ENCODE results near the gene ESD.

Gene ESD

GRCh38 chr13:46739447-46740098 lies 57.4 kb downstream of the ESD start:
- no peak for TF ChIP-seq GATA2 (IDR thresholded peaks at IDR 0.05; ENCODE audit: low read depth, low read length)
- TF ChIP-seq GATA3 (IDR thresholded peaks at IDR 0.05; ENCODE audit: low read depth, low read length), result no peak

GRCh38 chr13:46738766-46739165 lies 58.2 kb downstream of the ESD start:
- no peak for TF ChIP-seq GATA2 (IDR thresholded peaks at IDR 0.05; ENCODE audit: low read depth, low read length)
- TF ChIP-seq GATA3 (IDR thresholded peaks at IDR 0.05; ENCODE audit: low read depth, low read length), result no peak

DNA sequence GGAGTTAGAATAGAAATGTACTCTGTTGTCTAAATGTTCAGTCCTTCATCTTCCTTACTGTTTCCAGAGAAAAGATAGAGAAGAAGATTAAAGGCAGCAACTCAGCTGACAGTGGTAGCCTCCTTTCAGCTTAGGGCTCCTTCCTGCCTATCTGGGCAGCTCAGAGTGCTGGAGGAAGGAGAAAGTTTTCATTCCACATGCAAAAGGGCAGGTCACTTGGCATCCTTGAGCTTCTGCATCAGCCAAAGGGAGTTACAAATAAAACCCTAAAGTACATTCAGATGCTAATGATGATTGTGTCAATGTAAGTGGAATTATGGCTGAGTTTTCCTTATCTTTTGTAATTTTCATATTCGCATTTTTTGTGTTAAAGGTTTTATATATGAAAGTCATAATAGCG lies 58.9 kb downstream of the ESD start:
- TF ChIP-seq GATA3 (IDR thresholded peaks at IDR 0.05; ENCODE audit: low read depth, low read length), result no peak
- no peak for TF ChIP-seq GATA2 (IDR thresholded peaks at IDR 0.05; ENCODE audit: low read depth, low read length)

DNA sequence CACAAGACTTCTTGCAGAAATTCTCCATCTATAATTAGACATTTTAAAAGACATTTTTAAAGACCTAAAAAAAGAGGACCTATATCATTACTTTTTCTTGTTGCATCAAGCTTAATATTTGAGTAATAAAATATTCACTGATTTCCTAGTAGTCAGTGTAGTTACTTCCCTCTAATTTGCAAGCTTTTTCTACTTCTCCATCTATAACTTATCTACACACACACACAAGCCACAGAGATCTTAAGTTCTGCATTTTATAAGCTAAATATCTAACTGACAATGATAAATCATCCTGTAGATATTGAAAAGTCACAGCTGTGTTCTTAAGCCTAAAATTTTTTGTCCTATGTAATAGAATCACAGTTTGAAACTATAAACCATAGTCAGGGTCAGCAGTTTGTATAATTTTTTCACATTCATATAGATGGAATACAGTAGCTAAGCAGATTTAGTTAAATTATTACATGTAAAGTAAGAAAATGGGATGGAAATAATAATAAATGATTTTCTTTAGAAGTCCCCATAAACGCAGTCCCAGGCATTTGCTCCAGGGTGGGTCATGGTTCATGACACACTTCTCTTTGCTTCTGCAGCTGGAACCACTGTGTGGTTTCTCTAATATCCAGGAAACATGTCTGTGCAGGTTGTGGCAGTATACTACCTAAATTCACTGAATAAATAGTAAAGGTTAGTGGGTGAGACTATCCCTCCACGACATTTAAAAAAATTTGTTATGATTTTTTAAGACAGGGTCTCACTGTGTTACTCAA lies 60.2 kb downstream of the ESD start:
- TF ChIP-seq GATA2 (IDR thresholded peaks at IDR 0.05; ENCODE audit: low read depth, low read length) (no peak), GATA3 (IDR thresholded peaks at IDR 0.05; ENCODE audit: low read depth, low read length) (no peak)

- TF ChIP-seq GATA2 (IDR thresholded peaks at IDR 0.05; ENCODE audit: low read depth, low read length) (peak; percentile 54), GATA3 (IDR thresholded peaks at IDR 0.05; ENCODE audit: low read depth, low read length) (peak; percentile 72)
Observed at GRCh38 chr13:46735425-46735824, 61.5 kb downstream of the ESD start.

DNA sequence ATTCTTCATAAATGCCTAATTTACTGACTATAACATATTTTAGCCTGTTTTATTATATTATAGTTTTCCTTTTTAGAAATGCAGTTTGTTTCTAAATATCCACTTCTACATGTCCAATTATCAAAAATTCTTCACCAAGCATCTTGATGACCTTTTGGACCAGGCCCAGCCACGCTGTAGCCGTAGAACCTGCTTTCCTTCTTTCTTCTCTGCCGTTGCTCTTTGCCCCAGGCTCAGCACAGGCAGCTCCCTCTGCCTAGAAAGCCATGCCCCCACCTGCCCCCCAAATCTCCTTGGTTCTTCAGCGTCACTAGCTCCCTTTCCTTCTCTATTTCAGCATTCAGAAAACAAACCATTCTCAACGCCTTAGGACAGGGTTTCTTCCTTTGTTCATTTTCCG lies 65.4 kb downstream of the ESD start:
- TF ChIP-seq GATA3 (IDR thresholded peaks at IDR 0.05; ENCODE audit: low read depth, low read length) (no peak), GATA2 (IDR thresholded peaks at IDR 0.05; ENCODE audit: low read depth, low read length) (no peak)

DNA sequence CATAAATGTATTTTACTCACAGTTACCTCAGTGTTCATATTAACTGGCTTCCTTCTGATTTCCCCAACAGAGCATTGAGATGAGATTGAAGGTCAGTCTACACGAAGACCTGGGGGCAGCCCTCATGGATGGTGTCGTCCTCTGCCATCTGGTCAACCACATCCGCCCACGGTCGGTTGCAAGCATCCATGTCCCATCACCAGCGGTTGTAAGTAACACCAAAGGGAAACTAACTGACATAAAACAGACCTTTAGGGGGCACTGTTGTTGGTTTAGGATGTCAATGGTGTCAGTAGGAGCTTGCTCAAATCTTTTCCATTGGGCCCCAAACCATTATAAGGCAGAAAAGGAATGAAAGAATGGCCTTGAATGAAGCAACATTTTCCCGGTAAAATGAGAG lies 68.2 kb downstream of the ESD start:
- TF ChIP-seq GATA3 (IDR thresholded peaks at IDR 0.05; ENCODE audit: low read depth, low read length) (no peak), GATA2 (IDR thresholded peaks at IDR 0.05; ENCODE audit: low read depth, low read length) (no peak)

DNA sequence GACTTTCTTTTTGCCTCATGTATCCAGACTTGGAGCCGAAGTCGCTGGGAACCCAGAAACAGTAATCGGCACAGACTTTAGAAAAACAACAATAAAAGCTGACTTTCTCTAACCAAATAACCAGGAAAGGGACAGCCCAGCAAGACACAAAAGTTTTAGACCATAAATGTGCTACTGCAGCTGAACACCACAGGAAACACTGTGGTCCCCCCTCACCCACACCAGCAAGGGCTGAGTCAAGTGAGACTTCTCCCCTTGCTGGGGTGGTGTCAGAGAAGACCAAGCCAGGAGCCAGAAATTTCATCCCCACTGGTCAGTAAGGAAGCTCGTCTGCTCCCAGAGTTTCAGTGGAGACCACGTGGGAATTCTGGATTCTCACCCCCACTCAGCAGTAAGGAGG lies 70.6 kb downstream of the ESD start:
- TF ChIP-seq GATA3 (IDR thresholded peaks at IDR 0.05; ENCODE audit: low read depth, low read length), result no peak
- TF ChIP-seq GATA2 (IDR thresholded peaks at IDR 0.05; ENCODE audit: low read depth, low read length), result no peak
